SK-N-SH treated with all-trans-retinoic acid at 6 μM for 48 hours (cell line): ENCODE results near the gene C1orf56.

Experiments used
- ARNTL ChIP-seq: fragments of 450-650 bp; formaldehyde crosslinking; IDR thresholded peaks from 2 replicates; pipeline ENCODE4 v1.5.0; 2020; ENCODE audit warnings: low read depth, mild to moderate bottlenecking, moderate library complexity, borderline replicate concordance
- CREB5 ChIP-seq: fragments of 250-450 bp; sonication (Bioruptor Pico); IDR thresholded peaks from 2 replicates; pipeline ENCODE4 v1.5.1; 2020; ENCODE audit warnings: low read depth, mild to moderate bottlenecking, moderate library complexity
- PATZ1 ChIP-seq: fragments of 250-450 bp; sonication (Bioruptor Pico); IDR thresholded peaks from 2 replicates; pipeline ENCODE4 v1.8.0; 2020; ENCODE audit warnings: mild to moderate bottlenecking, moderate library complexity, borderline replicate concordance
- RARB ChIP-seq: fragments of 250-450 bp; sonication (Bioruptor Pico); IDR thresholded peaks from 2 replicates; pipeline ENCODE4 v1.8.0; 2021; ENCODE audit warnings: mild to moderate bottlenecking, moderate library complexity
- SNAI2 ChIP-seq: fragments of 250-450 bp; sonication (Bioruptor Pico); IDR thresholded peaks from 2 replicates; pipeline ENCODE4 v1.5.0; 2020; ENCODE audit warnings: mild to moderate bottlenecking, moderate library complexity
- TSHZ2 ChIP-seq: fragments of 250-450 bp; sonication (Bioruptor Pico); IDR thresholded peaks from 2 replicates; pipeline ENCODE4 v1.5.0; 2020; ENCODE audit warnings: mild to moderate bottlenecking, moderate library complexity
- ZFP30 ChIP-seq: fragments of 450-650 bp; formaldehyde crosslinking; IDR thresholded peaks from 2 replicates; pipeline ENCODE4 v1.5.0; 2022; ENCODE audit warnings: mild to moderate bottlenecking, moderate library complexity
- ZNF8 ChIP-seq: fragments of 450-650 bp; formaldehyde crosslinking; IDR thresholded peaks from 2 replicates; pipeline ENCODE4 v1.5.0; 2020; ENCODE audit warnings: mild to moderate bottlenecking, moderate library complexity
- TF ChIP-seq, protein P1 (sequence below): fragments of 250-450 bp; sonication (Bioruptor Pico); IDR thresholded peaks from 2 replicates; pipeline ENCODE4 v1.8.0; 2021; ENCODE audit warnings: low read depth, mild to moderate bottlenecking, moderate library complexity, borderline replicate concordance

GRCh38 chr1:151047591-151047924 lies at the start of gene C1orf56:
- TF ChIP-seq SNAI2 (CRISPR knock-in tag) (no peak), PATZ1 (CRISPR knock-in tag) (0 out of 2 replicates have a peak, but pooled peaks have one; percentile 41), ZFP30 (CRISPR knock-in tag) (no peak), ZNF8 (CRISPR knock-in tag) (no peak), TSHZ2 (no peak), ARNTL (CRISPR knock-in tag) (no peak), RARB (CRISPR knock-in tag) (no peak), CREB5 (no peak)
- TF ChIP-seq, protein P1, sequence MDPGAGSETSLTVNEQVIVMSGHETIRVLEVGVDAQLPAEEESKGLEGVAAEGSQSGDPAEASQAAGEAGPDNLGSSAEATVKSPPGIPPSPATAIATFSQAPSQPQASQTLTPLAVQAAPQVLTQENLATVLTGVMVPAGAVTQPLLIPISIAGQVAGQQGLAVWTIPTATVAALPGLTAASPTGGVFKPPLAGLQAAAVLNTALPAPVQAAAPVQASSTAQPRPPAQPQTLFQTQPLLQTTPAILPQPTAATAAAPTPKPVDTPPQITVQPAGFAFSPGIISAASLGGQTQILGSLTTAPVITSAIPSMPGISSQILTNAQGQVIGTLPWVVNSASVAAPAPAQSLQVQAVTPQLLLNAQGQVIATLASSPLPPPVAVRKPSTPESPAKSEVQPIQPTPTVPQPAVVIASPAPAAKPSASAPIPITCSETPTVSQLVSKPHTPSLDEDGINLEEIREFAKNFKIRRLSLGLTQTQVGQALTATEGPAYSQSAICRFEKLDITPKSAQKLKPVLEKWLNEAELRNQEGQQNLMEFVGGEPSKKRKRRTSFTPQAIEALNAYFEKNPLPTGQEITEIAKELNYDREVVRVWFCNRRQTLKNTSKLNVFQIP (CRISPR knock-in tag) = no peak
